Measurements from ENCODE around the gene FAM13A. TPM values are rescaled to one million over a fixed set of nuclear protein-coding genes. Genes with fewer than 3 reads are reported as not detected.
"Not testable (repeated sequence)": the region's sequence is repeated elsewhere in the genome, so short reads cannot be mapped to it uniquely, and the experiment has no call there.

Gene FAM13A
- polyA plus RNA-seq, 1 experiment, result 9.5 TPM

- Histone ChIP-seq H3K27me3 (ENCODE audit: control insufficient read depth, insufficient read depth, low read length) (no peaks in the 10 kb centered on the region), H3K4me3 (ENCODE audit: low read depth, low read length) (no peak overlapping the region), H3K36me3 (ENCODE audit: control insufficient read depth, insufficient read depth, low read length) (no peaks in the 10 kb centered on the region)
- no peak for DNase-seq (ENCODE audit: low read depth)
- ChIA-PET CTCF (no interaction called here), POLR2A (no interaction called here)
- TF ChIP-seq, protein P1, sequence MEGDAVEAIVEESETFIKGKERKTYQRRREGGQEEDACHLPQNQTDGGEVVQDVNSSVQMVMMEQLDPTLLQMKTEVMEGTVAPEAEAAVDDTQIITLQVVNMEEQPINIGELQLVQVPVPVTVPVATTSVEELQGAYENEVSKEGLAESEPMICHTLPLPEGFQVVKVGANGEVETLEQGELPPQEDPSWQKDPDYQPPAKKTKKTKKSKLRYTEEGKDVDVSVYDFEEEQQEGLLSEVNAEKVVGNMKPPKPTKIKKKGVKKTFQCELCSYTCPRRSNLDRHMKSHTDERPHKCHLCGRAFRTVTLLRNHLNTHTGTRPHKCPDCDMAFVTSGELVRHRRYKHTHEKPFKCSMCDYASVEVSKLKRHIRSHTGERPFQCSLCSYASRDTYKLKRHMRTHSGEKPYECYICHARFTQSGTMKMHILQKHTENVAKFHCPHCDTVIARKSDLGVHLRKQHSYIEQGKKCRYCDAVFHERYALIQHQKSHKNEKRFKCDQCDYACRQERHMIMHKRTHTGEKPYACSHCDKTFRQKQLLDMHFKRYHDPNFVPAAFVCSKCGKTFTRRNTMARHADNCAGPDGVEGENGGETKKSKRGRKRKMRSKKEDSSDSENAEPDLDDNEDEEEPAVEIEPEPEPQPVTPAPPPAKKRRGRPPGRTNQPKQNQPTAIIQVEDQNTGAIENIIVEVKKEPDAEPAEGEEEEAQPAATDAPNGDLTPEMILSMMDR (IDR thresholded peaks at IDR 0.05; ENCODE audit: insufficient read depth, low read depth, low read length), result no peak
Measured at GRCh38 chr4:88998001-88998400, 59.0 kb downstream of the FAM13A start.

DNA sequence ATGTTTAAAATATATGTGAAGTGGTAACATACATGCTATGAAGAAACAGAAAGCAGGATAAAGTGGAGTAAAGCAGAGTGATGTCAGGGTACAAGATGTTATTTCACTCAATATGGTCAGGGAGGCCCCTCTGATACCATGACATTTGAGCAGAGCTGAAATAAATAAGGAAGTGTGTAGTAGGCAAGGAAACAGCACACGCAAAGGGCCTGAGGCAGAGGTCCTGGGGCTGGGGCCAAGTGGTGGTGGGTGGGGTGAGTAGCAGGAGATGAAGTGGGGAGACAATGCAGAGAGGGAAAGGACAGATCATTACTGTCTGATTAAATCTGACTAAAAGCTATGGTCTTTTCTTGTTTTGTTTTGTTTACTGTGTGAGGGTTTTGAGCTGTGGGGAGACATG lies 61.1 kb downstream of the FAM13A start:
- CTCF ChIA-PET, result no interaction called here
- TF ChIP-seq, protein P1 (IDR thresholded peaks at IDR 0.05; ENCODE audit: insufficient read depth, low read depth, low read length), result no peak
- POLR2A ChIA-PET, result no interaction called here
- no peak overlapping the region for H3K4me3 ChIP-seq (ENCODE audit: low read depth, low read length)
- H3K36me3 ChIP-seq (ENCODE audit: control insufficient read depth, insufficient read depth, low read length), result no peaks in the 10 kb centered on the region
- H3K27me3 ChIP-seq (ENCODE audit: control insufficient read depth, insufficient read depth, low read length), result no peaks in the 10 kb centered on the region
- DNase-seq (ENCODE audit: low read depth), result no peak

DNA sequence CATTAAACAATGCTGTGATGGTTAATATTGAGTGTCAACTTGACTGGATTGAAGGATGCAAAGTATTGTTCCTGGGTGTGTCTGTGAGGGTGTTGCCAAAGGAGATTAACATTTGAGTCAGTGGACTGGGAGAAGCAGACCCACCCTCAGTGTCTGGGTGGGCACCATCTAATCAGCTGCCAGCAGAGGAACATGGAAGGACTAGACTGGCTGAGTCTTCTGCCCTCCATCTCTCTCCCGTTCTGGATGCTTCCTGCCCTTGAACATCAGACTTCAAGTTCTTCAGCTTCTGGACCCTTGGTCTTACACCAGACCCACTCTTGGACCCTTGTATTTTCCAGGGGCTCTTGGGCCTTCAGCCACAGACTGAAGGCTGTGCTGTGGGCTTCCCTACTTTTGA lies 61.7 kb downstream of the FAM13A start:
- H3K27me3 ChIP-seq (ENCODE audit: control insufficient read depth, insufficient read depth, low read length); H3K4me3 ChIP-seq (ENCODE audit: low read depth, low read length); H3K36me3 ChIP-seq (ENCODE audit: control insufficient read depth, insufficient read depth, low read length); CTCF ChIA-PET; DNase-seq (ENCODE audit: low read depth); POLR2A ChIA-PET: not testable (repeated sequence)

DNA sequence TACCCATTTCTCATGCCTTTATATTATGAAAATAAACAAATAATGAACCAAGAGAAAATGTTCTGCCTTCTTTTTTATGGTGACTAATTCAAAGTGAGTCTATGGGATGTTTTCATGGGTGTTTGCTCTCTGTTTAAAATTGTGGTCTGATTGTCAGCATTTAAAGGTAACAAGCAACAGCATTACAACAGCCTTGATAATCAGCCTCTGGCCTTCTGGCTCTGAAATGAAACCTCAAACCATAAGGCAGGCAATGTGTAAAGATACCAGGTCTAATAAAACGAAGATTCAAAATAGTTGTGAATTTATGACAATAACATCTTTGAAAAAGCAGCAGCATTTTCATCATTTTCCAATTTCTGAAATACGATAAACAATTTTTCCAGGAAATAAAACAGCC lies 63.7 kb downstream of the FAM13A start:
- TF ChIP-seq, protein P1 (IDR thresholded peaks at IDR 0.05; ENCODE audit: insufficient read depth, low read depth, low read length), result no peak
- Histone ChIP-seq H3K27me3 (ENCODE audit: control insufficient read depth, insufficient read depth, low read length) (no peaks in the 10 kb centered on the region), H3K36me3 (ENCODE audit: control insufficient read depth, insufficient read depth, low read length) (no peaks in the 10 kb centered on the region), H3K4me3 (ENCODE audit: low read depth, low read length) (no peak overlapping the region)
- ChIA-PET CTCF (no interaction called here), POLR2A (no interaction called here)
- no peak for DNase-seq (ENCODE audit: low read depth)

GRCh38 chr4:88991746-88992145 lies 65.2 kb downstream of the FAM13A start:
- Histone ChIP-seq H3K4me3 (ENCODE audit: low read depth, low read length) (no peak overlapping the region), H3K27me3 (ENCODE audit: control insufficient read depth, insufficient read depth, low read length) (no peaks in the 10 kb centered on the region), H3K36me3 (ENCODE audit: control insufficient read depth, insufficient read depth, low read length) (no peaks in the 10 kb centered on the region)
- TF ChIP-seq, protein P1 (IDR thresholded peaks at IDR 0.05; ENCODE audit: insufficient read depth, low read depth, low read length), result no peak
- CTCF ChIA-PET, result interaction anchor here (1.1 kb wide), 1 partner anchor 15 kb away, joined by 3 read pairs; no protein-coding TSS in a partner anchor
- no peak for DNase-seq (ENCODE audit: low read depth)
- POLR2A ChIA-PET, result no interaction called here

DNA sequence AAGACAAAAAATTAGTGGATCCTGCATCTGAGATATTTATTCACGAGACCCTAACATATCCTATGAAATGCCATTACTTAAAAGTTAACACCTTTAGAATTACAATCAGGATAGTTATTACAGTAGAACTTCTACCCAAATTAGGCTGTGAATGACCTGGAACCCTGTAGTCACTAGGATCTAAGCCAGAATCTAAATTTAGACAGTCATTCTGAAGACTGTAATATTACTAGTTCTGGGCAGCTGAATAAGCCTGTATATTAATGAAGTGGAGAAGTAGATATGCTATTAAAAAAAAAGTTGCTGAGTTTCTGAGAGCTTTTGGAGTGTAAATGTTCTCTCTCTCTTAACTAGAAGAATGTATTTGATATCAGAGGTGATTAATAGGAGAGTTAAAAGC lies 67.0 kb downstream of the FAM13A start:
- TF ChIP-seq, protein P1 (IDR thresholded peaks at IDR 0.05; ENCODE audit: insufficient read depth, low read depth, low read length), result no peak
- Histone ChIP-seq H3K27me3 (ENCODE audit: control insufficient read depth, insufficient read depth, low read length) (no peaks in the 10 kb centered on the region), H3K36me3 (ENCODE audit: control insufficient read depth, insufficient read depth, low read length) (no peaks in the 10 kb centered on the region), H3K4me3 (ENCODE audit: low read depth, low read length) (no peak overlapping the region)
- ChIA-PET POLR2A (interaction anchor here (0.7 kb wide), 1 partner anchor 16 kb away, joined by 3 read pairs; no protein-coding TSS in a partner anchor), CTCF (interaction anchor here (0.6 to 1.4 kb wide), 5 partner anchors 9 to 879 kb away, joined by 3 to 4 read pairs (median 4); no protein-coding TSS in a partner anchor)
- no peak for DNase-seq (ENCODE audit: low read depth)

Data from BJ (cell line).